HG02943 (cell line): ENCODE results near the gene WDR46.
A peak's percentile ranks its signal among the peaks of the same experiment; 100 is the strongest.

Experiments used
- ATAC-seq: cut with Tn5 transposase; IDR thresholded peaks from one replicate; pipeline ENCODE4 v1.9.1; 2021; ENCODE audit warnings: mild to moderate bottlenecking, low read depth, moderate library complexity; ENCODE audit not compliant: unreplicated experiment

The WDR46 gene

GRCh38 chr6:33288921-33289783, at the start of gene WDR46, which contains the start of gene PFDN6:
Gene WDR46 (minus strand): TSS chr6:33289239. CDS start chr6:33289170, 69 bp downstream.
Gene PFDN6 (plus strand): TSS chr6:33289601. CDS start chr6:33289857, 256 bp downstream.
- peak; percentile 80 for ATAC-seq

- ATAC-seq = no peak
Observed at GRCh38 chr6:33336495-33336894, 47.5 kb upstream of the WDR46 start.

- no peak for ATAC-seq
Observed at GRCh38 chr6:33335916-33336315, 46.9 kb upstream of the WDR46 start.

- ATAC-seq = no peak
Observed at GRCh38 chr6:33333666-33334065, 44.6 kb upstream of the WDR46 start.

- no peak for ATAC-seq
Observed at GRCh38 chr6:33330736-33331135, 41.7 kb upstream of the WDR46 start.

GRCh38 chr6:33329058-33329457, 40.0 kb upstream of the WDR46 start:
- ATAC-seq = no peak

- ATAC-seq = no peak
Observed at GRCh38 chr6:33324125-33324524, 35.1 kb upstream of the WDR46 start.

- ATAC-seq = peak; percentile 4
Observed at GRCh38 chr6:33323623-33323948, 34.5 kb upstream of the WDR46 start.

GRCh38 chr6:33321227-33321626, 32.2 kb upstream of the WDR46 start:
- no peak for ATAC-seq

- no peak for ATAC-seq
Observed at GRCh38 chr6:33320315-33321181, 31.5 kb upstream of the WDR46 start.

GRCh38 chr6:33319939-33320314, 30.9 kb upstream of the WDR46 start:
- ATAC-seq = no peak

GRCh38 chr6:33318426-33319073, 29.5 kb upstream of the WDR46 start:
- ATAC-seq = no peak

- ATAC-seq = peak; percentile 45
Observed at GRCh38 chr6:33317669-33318425, 28.8 kb upstream of the WDR46 start, which contains the start of gene ZBTB22. Gene ZBTB22 (minus strand): TSS chr6:33317744. CDS start chr6:33316916, 828 bp downstream.

- no peak for ATAC-seq
Observed at GRCh38 chr6:33317419-33317668, 28.3 kb upstream of the WDR46 start.

- ATAC-seq = no peak
Observed at GRCh38 chr6:33316603-33317418, 27.8 kb upstream of the WDR46 start.

GRCh38 chr6:33315793-33316602, 27.0 kb upstream of the WDR46 start:
- no peak for ATAC-seq

GRCh38 chr6:33314943-33315792, 26.1 kb upstream of the WDR46 start:
- no peak for ATAC-seq

GRCh38 chr6:33314515-33314942, 25.5 kb upstream of the WDR46 start:
- ATAC-seq = no peak
